Upper lobe of right lung (tissue), 1 donor: ENCODE results near the gene RASA2. TPM values are rescaled to one million over a fixed set of nuclear protein-coding genes. Genes with fewer than 3 reads are reported as not detected.
A peak's percentile ranks its signal among the peaks of the same experiment; 100 is the strongest.
"Not testable (repeated sequence)": the region's sequence is repeated elsewhere in the genome, so short reads cannot be mapped to it uniquely, and the experiment has no call there.

Experiments used
- ATAC-seq: fragments of 200-7000 bp; cut with Tn5 transposase; one replicate; pipeline ENCODE4 v1.9.1; 2020; ENCODE audit warnings: mild to moderate bottlenecking, moderate library complexity
- DNase-seq: peaks from one replicate; pipeline ENCODE4 v3.0.0-alpha.2; 2020
- H3K27ac ChIP-seq: fragments of 200-600 bp; one replicate; pipeline ENCODE4 v1.8.0; 2022
- H3K27me3 ChIP-seq: fragments of 200-600 bp; one replicate; pipeline ENCODE4 v1.8.0; 2022; ENCODE audit warnings: mild to moderate bottlenecking
- H3K36me3 ChIP-seq: fragments of 200-600 bp; one replicate; pipeline ENCODE4 v1.8.0; 2022
- H3K4me1 ChIP-seq: fragments of 200-600 bp; one replicate; pipeline ENCODE4 v1.8.0; 2022
- H3K4me3 ChIP-seq: fragments of 200-600 bp; one replicate; pipeline ENCODE4 v1.8.0; 2022; ENCODE audit warnings: mild to moderate bottlenecking
- H3K9me3 ChIP-seq: fragments of 200-600 bp; one replicate; pipeline ENCODE4 v1.8.0; 2022
- CTCF ChIP-seq: fragments of 200-600 bp; IDR thresholded peaks from one replicate; pipeline ENCODE4 v1.8.0; 2022; ENCODE audit warnings: antibody characterized with exemption
- intact Hi-C: fragments of 100-400 bp; cut with DNase I; formaldehyde crosslinking; loops from one replicate; pipeline ENCODE4 v1.11.0; 2022
- total RNA-seq: library from RNA; stranded (reverse); fragmentation: NEBNext Ultra II Directional; extraction: Animal tissue kit (Norgen Biotek cat#: 25700); gene quantifications from one replicate; pipeline ENCODE4 v1.2.1, GENCODE V29; 2021
- donor health status: DM: no; HTN: yes; CAD: no; lungs with severe emphysema.

RASA2 gene
- total RNA-seq, 1 donor from 2014 or later, result 30.3 TPM

- peak overlapping the region; percentile 12 for H3K4me3 ChIP-seq
- peak overlapping the region; percentile 37 for H3K27ac ChIP-seq
These were observed 43.0 kb downstream of the RASA2 start for GRCh38 chr3:141529717-141530414.

GRCh38 chr3:141530415-141530768 is 43.6 kb downstream of the RASA2 start:
- DNase-seq, result no peak
- Histone ChIP-seq H3K27ac (peak overlapping the region; percentile 37), H3K36me3 (peaks cover under 1% of the 10 kb centered on the region), H3K9me3 (no peaks in the 10 kb centered on the region), H3K4me1 (peaks cover 31% of the 10 kb centered on the region), H3K27me3 (no peaks in the 10 kb centered on the region), H3K4me3 (peak overlapping the region; percentile 12)
- intact Hi-C loops, result no loop called here
- ATAC-seq, result no peak
- TF ChIP-seq CTCF, result no peak

More at GRCh38 chr3:141529717-141530414, 43.0 kb downstream of the RASA2 start:
- intact Hi-C loops, result no loop called here
- Histone ChIP-seq H3K4me1 (peaks cover 31% of the 10 kb centered on the region), H3K36me3 (no peaks in the 10 kb centered on the region), H3K27me3 (no peaks in the 10 kb centered on the region), H3K9me3 (no peaks in the 10 kb centered on the region)
- no peak for TF ChIP-seq CTCF
- DNase-seq (no peak), ATAC-seq (no peak)

GRCh38 chr3:141532609-141533008 is 45.8 kb downstream of the RASA2 start:
- intact Hi-C loops, result no loop called here
- Histone ChIP-seq H3K27me3 (no peaks in the 10 kb centered on the region), H3K27ac (no peak overlapping the region), H3K36me3 (peaks cover 5% of the 10 kb centered on the region), H3K4me3 (no peak overlapping the region), H3K4me1 (peaks cover 27% of the 10 kb centered on the region), H3K9me3 (no peaks in the 10 kb centered on the region)
- ATAC-seq (no peak), DNase-seq (no peak)
- no peak for TF ChIP-seq CTCF

GRCh38 chr3:141536017-141536416 is 49.2 kb downstream of the RASA2 start:
- not testable (repeated sequence) for ATAC-seq

GRCh38 chr3:141537856-141538255 is 51.0 kb downstream of the RASA2 start:
- no peak overlapping the region for H3K27ac ChIP-seq
- peaks cover 4% of the 10 kb centered on the region for H3K4me1 ChIP-seq
- no peak for TF ChIP-seq CTCF
- DNase-seq, result no peak
- no peak overlapping the region for H3K4me3 ChIP-seq
- peaks cover 5% of the 10 kb centered on the region for H3K36me3 ChIP-seq
- intact Hi-C loops, result no loop called here
- no peak for ATAC-seq
- H3K27me3 ChIP-seq, result no peaks in the 10 kb centered on the region
- no peaks in the 10 kb centered on the region for H3K9me3 ChIP-seq

More at GRCh38 chr3:141536017-141536416, 49.2 kb downstream of the RASA2 start:
- H3K27me3 ChIP-seq, H3K9me3 ChIP-seq, H3K4me1 ChIP-seq, intact Hi-C loops, H3K36me3 ChIP-seq, H3K27ac ChIP-seq, DNase-seq, H3K4me3 ChIP-seq: not testable (repeated sequence)

- intact Hi-C loops, result no loop called here
- peaks cover 4% of the 10 kb centered on the region for H3K4me1 ChIP-seq
- no peak overlapping the region for H3K27ac ChIP-seq
- no peak for DNase-seq
- H3K9me3 ChIP-seq, result no peaks in the 10 kb centered on the region
- no peaks in the 10 kb centered on the region for H3K27me3 ChIP-seq
- H3K4me3 ChIP-seq, result no peak overlapping the region
- no peak for TF ChIP-seq CTCF
- no peak for ATAC-seq
- H3K36me3 ChIP-seq, result peaks cover 5% of the 10 kb centered on the region
These were observed 51.9 kb downstream of the RASA2 start for GRCh38 chr3:141538568-141539240.
